Stimulated activated CD8-positive, alpha-beta memory T cell treated with anti-CD3 and anti-CD28 coated beads, Interleukin-7, amount 100 ng/mL, for 24 hours (primary cell): Measurements from ENCODE around the gene EMP1.
"Not testable (repeated sequence)": the region's sequence is repeated elsewhere in the genome, so short reads cannot be mapped to it uniquely, and the experiment has no call there.

Experiments
- DNase-seq: peaks from one replicate; pipeline ENCODE4 v3.0.0-alpha.2; 2020; ENCODE audit warnings: low read depth

Gene EMP1

DNA sequence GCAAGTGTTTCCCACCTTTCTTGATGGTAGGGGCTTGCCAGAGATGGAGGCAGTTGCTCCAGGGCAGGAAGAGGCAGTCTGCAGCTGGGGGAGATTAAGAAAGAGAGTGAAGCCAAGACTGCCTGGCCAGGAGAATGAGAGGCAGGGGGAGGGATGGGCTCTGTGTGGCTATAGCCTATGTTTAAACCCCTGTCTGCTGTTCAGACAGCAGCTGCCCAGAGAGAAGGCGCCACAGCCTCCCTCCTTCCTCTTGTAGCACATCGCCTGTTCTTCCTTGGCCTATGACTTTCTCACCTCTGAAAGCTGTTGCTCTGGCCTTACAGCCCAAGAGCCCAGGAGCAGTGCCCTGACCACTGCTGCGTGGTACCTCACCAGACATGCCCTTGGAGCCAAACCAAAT is 61.7 kb downstream of the EMP1 start:
- DNase-seq = no peak

DNA sequence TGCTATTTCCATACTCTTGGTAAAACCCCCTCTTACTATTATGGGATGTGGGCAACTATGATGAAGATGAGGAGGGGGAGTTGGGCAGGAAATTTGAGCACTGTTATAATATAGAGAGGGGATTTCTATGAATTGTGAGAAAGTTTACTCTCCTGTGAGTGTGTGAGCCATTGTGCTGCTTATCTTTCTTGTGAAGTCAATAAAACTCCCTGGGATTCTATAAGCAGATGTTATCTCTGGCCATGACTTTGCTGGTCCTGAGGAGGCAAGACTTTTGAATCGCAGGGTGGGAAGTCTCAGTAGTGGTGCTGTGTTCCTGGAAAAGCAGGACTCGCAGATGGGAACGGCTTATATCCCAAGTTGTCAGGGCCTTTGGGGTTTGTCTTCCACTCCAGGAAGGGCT is 62.2 kb downstream of the EMP1 start:
- no peak for DNase-seq

DNA sequence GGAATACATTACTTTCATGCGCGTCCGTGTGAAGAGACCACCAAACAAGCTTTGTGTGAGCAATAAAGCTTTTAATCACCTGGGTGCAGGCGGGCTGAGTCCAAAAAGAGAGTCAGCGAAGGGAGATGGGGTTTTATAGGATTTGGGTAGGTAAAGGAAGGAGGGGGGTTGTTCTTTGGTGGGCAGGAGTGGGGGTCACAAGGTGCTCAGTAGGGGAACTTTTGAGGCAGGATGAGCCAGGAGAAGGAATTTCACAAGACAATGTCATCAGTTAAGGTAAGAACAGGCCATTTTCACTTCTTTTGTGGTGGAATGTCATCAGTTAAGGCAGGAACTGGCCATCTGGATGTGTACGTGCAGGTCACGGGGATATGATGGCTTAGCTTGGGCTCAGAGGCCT is 63.1 kb downstream of the EMP1 start:
- DNase-seq = not testable (repeated sequence)

GRCh38 chr12:13267826-13268225 is 71.3 kb downstream of the EMP1 start:
- not testable (repeated sequence) for DNase-seq

- no peak for DNase-seq
Measured at GRCh38 chr12:13268581-13268980, 72.1 kb downstream of the EMP1 start.
